OCI-LY1 (cell line): ENCODE results near the gene AKAP11.

ENCODE experiments used
- H2AFZ ChIP-seq: fragments of 200-600 bp; sonication (generic), shearing (Covaris generic); 2 replicates; pipeline ENCODE4 v1.6.0; 2014; ENCODE audit warnings: antibody characterized with exemption, mild to moderate bottlenecking, low read length
- H3F3A ChIP-seq: fragments of 200-600 bp; sonication (generic), shearing (Covaris generic); 2 replicates; pipeline ENCODE4 v1.6.0; 2014; ENCODE audit warnings: mild to moderate bottlenecking, antibody characterized with exemption, low read length, moderate library complexity; ENCODE audit not compliant: insufficient read depth
- H3K27ac ChIP-seq: fragments of 200-600 bp; sonication (generic); 2 replicates; pipeline ENCODE4 v1.5.1; 2014; ENCODE audit warnings: low read length, mixed run types, mild to moderate bottlenecking, low read depth; ENCODE audit not compliant: poor library complexity, severe bottlenecking
- H3K27me3 ChIP-seq: fragments of 200-600 bp; sonication (generic); 2 replicates; pipeline ENCODE4 v1.6.0; 2014; ENCODE audit warnings: antibody characterized with exemption, mild to moderate bottlenecking, low read length, moderate library complexity; ENCODE audit not compliant: insufficient read depth
- H3K36me3 ChIP-seq: fragments of 200-600 bp; sonication (generic); 2 replicates; pipeline ENCODE4 v1.6.1; 2014; ENCODE audit warnings: mild to moderate bottlenecking, antibody characterized with exemption, low read length, moderate library complexity, mixed read lengths; ENCODE audit not compliant: insufficient read depth
- H3K4me1 ChIP-seq: fragments of 200-600 bp; sonication (generic); 2 replicates; pipeline ENCODE4 v1.5.1; 2014; ENCODE audit warnings: mild to moderate bottlenecking, low read length, moderate library complexity; ENCODE audit not compliant: insufficient read depth, severe bottlenecking
- H3K4me2 ChIP-seq: fragments of 200-600 bp; sonication (generic), shearing (Covaris generic); 2 replicates; pipeline ENCODE4 v1.6.1; 2014; ENCODE audit warnings: low read length
- H3K4me3 ChIP-seq: fragments of 200-600 bp; sonication (generic); 2 replicates; pipeline ENCODE4 v1.5.1; 2014; ENCODE audit warnings: low read length, low read depth, mild to moderate bottlenecking, mixed read lengths; ENCODE audit not compliant: poor library complexity, severe bottlenecking
- H3K79me2 ChIP-seq: fragments of 200-600 bp; shearing (Covaris generic); 2 replicates; pipeline ENCODE4 v1.6.1; 2016; ENCODE audit warnings: mixed run types, low read length, mixed read lengths; ENCODE audit not compliant: insufficient read depth
- H3K9ac ChIP-seq: fragments of 200-600 bp; sonication (generic), shearing (Covaris generic); 2 replicates; pipeline ENCODE4 v1.6.1; 2014; ENCODE audit warnings: mild to moderate bottlenecking, low read length, mixed read lengths
- H3K9me2 ChIP-seq: fragments of 200-600 bp; sonication (generic), shearing (Covaris generic); 2 replicates; pipeline ENCODE4 v1.6.1; 2014; ENCODE audit warnings: low read depth, mild to moderate bottlenecking, low read length, mixed read lengths
- H3K9me3 ChIP-seq: fragments of 200-600 bp; shearing (Covaris generic); 2 replicates; pipeline ENCODE4 v1.6.1; 2014; ENCODE audit warnings: low read length, mixed read lengths
- H4K20me1 ChIP-seq: fragments of 200-600 bp; sonication (generic), shearing (Covaris generic); 2 replicates; pipeline ENCODE4 v1.6.0; 2016; ENCODE audit warnings: mild to moderate bottlenecking, low read length; ENCODE audit not compliant: insufficient read depth
- EZH2 ChIP-seq: fragments of 200-600 bp; sonication (generic), shearing (Covaris generic); IDR thresholded peaks from 2 replicates; pipeline ENCODE4 v1.8.0; 2017; ENCODE audit warnings: borderline replicate concordance, mixed run types, mild to moderate bottlenecking, antibody characterized with exemption, low read length, moderate library complexity, mixed read lengths
- TF ChIP-seq, protein P1 (sequence below): fragments of 200-600 bp; sonication (generic), shearing (Covaris generic); IDR thresholded peaks from 2 replicates; pipeline ENCODE4 v1.5.1; 2017; ENCODE audit warnings: mild to moderate bottlenecking, antibody characterized with exemption, low read length, moderate library complexity, mixed read lengths

Gene AKAP11

DNA sequence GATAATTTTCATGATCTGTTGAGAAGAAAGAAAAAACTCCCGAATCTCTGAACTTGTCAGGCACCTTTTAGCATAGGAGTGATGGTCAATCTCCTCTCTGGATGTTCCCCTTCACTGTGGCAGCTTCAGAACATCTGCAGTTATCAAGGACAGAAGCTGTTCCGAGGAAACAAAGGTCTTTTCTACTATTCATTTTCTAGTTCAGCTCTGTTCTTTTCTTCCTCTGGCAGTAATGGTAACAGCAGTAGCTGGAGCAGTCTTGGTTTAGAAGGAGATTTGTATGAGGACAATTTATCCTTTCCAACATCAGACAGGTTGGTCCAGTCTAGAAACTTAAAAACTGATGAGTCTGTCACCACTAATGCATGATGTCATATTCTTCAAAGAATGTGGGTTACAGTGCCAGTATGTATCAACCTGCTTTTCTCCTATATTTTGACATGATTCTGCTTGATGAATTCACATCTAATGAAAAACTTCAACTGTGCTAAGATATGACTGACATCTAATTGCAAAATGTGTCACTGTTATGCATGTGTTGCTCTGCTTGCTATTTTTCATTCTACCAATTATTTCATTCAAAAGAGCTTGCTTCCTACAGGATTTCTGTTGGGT is 41.0 kb downstream of the AKAP11 start:
- Histone ChIP-seq H3K4me1 (no peaks in the 10 kb centered on the region), H3K9me2 (no peaks in the 10 kb centered on the region), H3F3A (no peaks in the 10 kb centered on the region), H2AFZ (no peak overlapping the region), H3K4me2 (no peak overlapping the region), H3K9ac (no peak overlapping the region), H3K36me3 (peaks cover 83% of the 10 kb centered on the region), H3K9me3 (no peaks in the 10 kb centered on the region), H3K27ac (no peak overlapping the region), H3K4me3 (no peak overlapping the region), H4K20me1 (no peaks in the 10 kb centered on the region), H3K27me3 (no peaks in the 10 kb centered on the region), H3K79me2 (no peaks in the 10 kb centered on the region)
- TF ChIP-seq EZH2 = no peak
- TF ChIP-seq, protein P1, sequence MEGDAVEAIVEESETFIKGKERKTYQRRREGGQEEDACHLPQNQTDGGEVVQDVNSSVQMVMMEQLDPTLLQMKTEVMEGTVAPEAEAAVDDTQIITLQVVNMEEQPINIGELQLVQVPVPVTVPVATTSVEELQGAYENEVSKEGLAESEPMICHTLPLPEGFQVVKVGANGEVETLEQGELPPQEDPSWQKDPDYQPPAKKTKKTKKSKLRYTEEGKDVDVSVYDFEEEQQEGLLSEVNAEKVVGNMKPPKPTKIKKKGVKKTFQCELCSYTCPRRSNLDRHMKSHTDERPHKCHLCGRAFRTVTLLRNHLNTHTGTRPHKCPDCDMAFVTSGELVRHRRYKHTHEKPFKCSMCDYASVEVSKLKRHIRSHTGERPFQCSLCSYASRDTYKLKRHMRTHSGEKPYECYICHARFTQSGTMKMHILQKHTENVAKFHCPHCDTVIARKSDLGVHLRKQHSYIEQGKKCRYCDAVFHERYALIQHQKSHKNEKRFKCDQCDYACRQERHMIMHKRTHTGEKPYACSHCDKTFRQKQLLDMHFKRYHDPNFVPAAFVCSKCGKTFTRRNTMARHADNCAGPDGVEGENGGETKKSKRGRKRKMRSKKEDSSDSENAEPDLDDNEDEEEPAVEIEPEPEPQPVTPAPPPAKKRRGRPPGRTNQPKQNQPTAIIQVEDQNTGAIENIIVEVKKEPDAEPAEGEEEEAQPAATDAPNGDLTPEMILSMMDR = no peak

DNA sequence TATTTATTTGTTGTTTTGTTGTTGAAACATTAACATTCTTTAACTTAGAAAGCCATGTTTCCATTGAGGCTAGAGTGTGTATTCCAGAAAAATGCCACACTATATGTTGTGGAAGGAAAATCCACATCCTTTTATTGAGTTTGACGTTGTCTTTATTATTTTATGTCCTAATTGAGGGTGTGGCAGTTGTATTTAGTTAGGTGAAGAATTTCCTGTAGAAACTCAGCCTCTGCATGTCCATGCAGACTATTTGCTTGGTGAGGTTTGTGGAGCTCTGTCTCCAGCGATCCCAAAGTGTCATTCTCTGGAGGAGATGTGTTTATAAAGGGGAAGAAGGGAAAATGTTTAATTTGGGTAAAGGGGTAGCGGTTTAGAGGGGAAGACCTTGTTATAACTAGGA is 46.6 kb downstream of the AKAP11 start:
- Histone ChIP-seq H3K4me3 (no peak overlapping the region), H3K79me2 (no peaks in the 10 kb centered on the region), H2AFZ (no peak overlapping the region), H3K36me3 (peaks cover 68% of the 10 kb centered on the region), H3K27me3 (no peaks in the 10 kb centered on the region), H3K4me1 (no peaks in the 10 kb centered on the region), H3K9ac (no peak overlapping the region), H3K9me2 (no peaks in the 10 kb centered on the region), H3F3A (no peaks in the 10 kb centered on the region), H3K4me2 (no peak overlapping the region), H4K20me1 (no peaks in the 10 kb centered on the region), H3K27ac (no peak overlapping the region), H3K9me3 (no peaks in the 10 kb centered on the region)
- TF ChIP-seq, protein P1 = no peak
- TF ChIP-seq EZH2 = no peak

DNA sequence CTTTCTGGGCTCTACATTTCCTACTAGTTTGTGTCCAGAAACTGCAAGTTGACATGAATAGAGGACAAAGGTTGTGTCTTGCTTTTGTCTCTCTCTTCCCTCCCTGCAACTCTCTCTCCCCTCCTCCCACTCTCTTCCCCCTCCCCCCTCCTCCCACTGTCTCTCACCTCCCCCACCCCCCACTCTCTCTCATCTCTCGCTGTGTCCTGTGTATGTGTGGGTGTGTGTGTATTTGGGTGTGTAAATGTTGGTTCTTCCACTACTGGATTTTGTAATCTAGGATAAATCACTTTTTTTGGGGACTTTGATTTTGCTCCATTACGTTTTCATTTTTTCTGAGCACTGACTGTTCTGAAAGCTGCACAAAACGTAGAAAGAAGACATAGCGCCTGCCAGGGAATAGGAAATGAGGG is 48.4 kb downstream of the AKAP11 start:
- H2AFZ ChIP-seq = no peak overlapping the region
- H3K79me2 ChIP-seq = no peaks in the 10 kb centered on the region
- H3K4me2 ChIP-seq = no peak overlapping the region
- H3K9me2 ChIP-seq = no peaks in the 10 kb centered on the region
- no peak overlapping the region for H3K27ac ChIP-seq
- H3K9ac ChIP-seq = no peak overlapping the region
- peaks cover 52% of the 10 kb centered on the region for H3K36me3 ChIP-seq
- no peak for TF ChIP-seq EZH2
- TF ChIP-seq, protein P1 = no peak
- no peaks in the 10 kb centered on the region for H3F3A ChIP-seq
- H3K4me3 ChIP-seq = no peak overlapping the region
- no peaks in the 10 kb centered on the region for H3K4me1 ChIP-seq
- H4K20me1 ChIP-seq = no peaks in the 10 kb centered on the region
- no peaks in the 10 kb centered on the region for H3K27me3 ChIP-seq
- no peaks in the 10 kb centered on the region for H3K9me3 ChIP-seq
